K562 (cell line): ENCODE data around the gene SDC3. TPM values are rescaled to one million over a fixed set of nuclear protein-coding genes. Genes with fewer than 3 reads are reported as not detected.

ENCODE experiments used
- CBX3 ChIP-seq, 2 experiments: IDR thresholded peaks; 1 replicate in 1 of 2; 2 replicates in 1 of 2; pipeline ENCODE4 v1.6.1; 2012; ENCODE audit warnings: inconsistent platforms in 2 of 2, low read length in 2 of 2, borderline replicate concordance in 1 of 2, control low read depth in 1 of 2
- CC2D1A ChIP-seq: fragments of 450-650 bp; IDR thresholded peaks from 2 replicates; pipeline ENCODE4 v1.6.1; 2017; ENCODE audit warnings: mild to moderate bottlenecking
- CCNT2 ChIP-seq: IDR thresholded peaks from 2 replicates; pipeline ENCODE4 v1.6.1; 2011; ENCODE audit warnings: borderline replicate concordance, low read depth, mild to moderate bottlenecking, moderate library complexity, mixed read lengths, low read length; ENCODE audit not compliant: insufficient read length; ENCODE audit errors: extremely low read depth
- CHCHD3 ChIP-seq: fragments of 250-450 bp; sonication (Bioruptor Pico); IDR thresholded peaks from 2 replicates; pipeline ENCODE4 v2.1.2; 2022; ENCODE audit warnings: mild to moderate bottlenecking
- CREB1 ChIP-seq, 2 experiments: sonication (generic) in 1 of 2; formaldehyde crosslinking in 1 of 2; IDR thresholded peaks; 2 replicates each; pipeline versions ENCODE4 v1.6.1 to v1.8.0; 2012 to 2022; ENCODE audit warnings: inconsistent platforms in 1 of 2, mild to moderate bottlenecking in 1 of 2, missing genetic modification reagents in 1 of 2, moderate library complexity in 1 of 2
- FOXP4 ChIP-seq: sonication (generic); formaldehyde crosslinking; IDR thresholded peaks from 2 replicates; pipeline ENCODE4 v1.8.0; 2022; ENCODE audit warnings: mild to moderate bottlenecking, missing genetic modification reagents, borderline replicate concordance
- GATA2 ChIP-seq: sonication (generic); formaldehyde crosslinking; IDR thresholded peaks from 2 replicates; pipeline ENCODE4 v1.4.0; 2020; ENCODE audit warnings: mild to moderate bottlenecking, missing genetic modification reagents
- GTF3C2 ChIP-seq: IDR thresholded peaks from 3 replicates; pipeline ENCODE4 v1.6.1; 2011; ENCODE audit warnings: borderline replicate concordance, mild to moderate bottlenecking, moderate library complexity; ENCODE audit not compliant: insufficient read length; ENCODE audit errors: extremely low read depth
- HMG20B ChIP-seq: fragments of 250-450 bp; sonication (Bioruptor Pico); IDR thresholded peaks from 2 replicates; pipeline ENCODE4 v1.5.0; 2021; ENCODE audit warnings: mild to moderate bottlenecking
- L3MBTL2 ChIP-seq: fragments of 450-650 bp; IDR thresholded peaks from 2 replicates; pipeline ENCODE4 v1.6.1; 2016; ENCODE audit warnings: mild to moderate bottlenecking, moderate library complexity
- MAFF ChIP-seq: IDR thresholded peaks from 2 replicates; pipeline ENCODE4 v1.6.1; 2012; ENCODE audit warnings: low read length, improper control_type of control experiment
- MAX ChIP-seq: sonication (generic); formaldehyde crosslinking; IDR thresholded peaks from 2 replicates; pipeline ENCODE4 v1.9.0; 2022; ENCODE audit warnings: mild to moderate bottlenecking, missing genetic modification reagents
- NBN ChIP-seq: fragments of 450-650 bp; IDR thresholded peaks from 2 replicates; pipeline ENCODE4 v1.6.1; 2016; ENCODE audit warnings: low read depth, mild to moderate bottlenecking
- USF2 ChIP-seq: sonication (generic); formaldehyde crosslinking; IDR thresholded peaks from 2 replicates; pipeline ENCODE4 v1.5.0; 2020; ENCODE audit warnings: missing genetic modification reagents
- ZBTB2 ChIP-seq: fragments of 450-650 bp; IDR thresholded peaks from 2 replicates; pipeline ENCODE4 v1.6.1; 2016; ENCODE audit warnings: antibody characterized with exemption
- ZFX ChIP-seq: sonication (generic); formaldehyde crosslinking; IDR thresholded peaks from 2 replicates; pipeline ENCODE4 v1.8.0; 2022; ENCODE audit warnings: mild to moderate bottlenecking, missing genetic modification reagents, moderate library complexity
- polyA plus RNA-seq, 8 experiments: library from polyadenylated mRNA; depleted of rRNA in 4 of 8; stranded (reverse) in 5 of 8; unstranded in 3 of 8; fragments of >200 nt; fragmentation: Nextera tagmentation in 2 of 8; fragmentation: Illumina TruSeq in 1 of 8; extraction: Ambion mirVana in 2 of 8; extraction: Trizol in 1 of 8; gene quantifications; 2 replicates each; pipeline versions ENCODE4 v1.2.1 to v1.2.3, GENCODE V29; 2011 to 2014; ENCODE audit warnings: inconsistent platforms in 1 of 8, missing spikeins in 1 of 8
- total RNA-seq, 7 experiments: library from RNA; depleted of rRNA in 6 of 7; stranded (reverse); fragments of >200 nt in 6 of 7; fragmentation: Illumina TruSeq in 2 of 7; extraction: Trizol in 2 of 7; gene quantifications; 2 replicates each; pipeline versions ENCODE4 v1.2.1 to v1.2.3, GENCODE V29; 2011 to 2021; ENCODE audit warnings: low replicate concordance in 1 of 7

The SDC3 gene
- total and polyA plus RNA-seq, 9 of the 15 experiments (the other 6 are each of a cell fraction or from before 2014, with no cell fraction given) = 0.38 to 44.1 (median 12.1) TPM

- TF ChIP-seq MAX (CRISPR knock-in tag) (peak; percentile 63), CREB1 (IDR thresholded peaks at IDR 0.05) (peak; percentile 56; the same call in 1 of the 2 replicates), CREB1 (CRISPR knock-in tag; IDR thresholded peaks at IDR 0.05) (no peak), USF2 (no peak), CHCHD3 (CRISPR knock-in tag) (no peak), FOXP4 (no peak), CBX3 (IDR thresholded peaks at IDR 0.05; ENCODE audit: borderline replicate concordance in 1 of 2, low read length in 2 of 2) (peak in 1 of 2 experiments; percentile 24; a peak in 1 of 3 replicates), L3MBTL2 (peak; percentile 81), GTF3C2 (no peak), ZBTB2 (peak; percentile 55; the same call in 1 of the 2 replicates), GATA2 (peak; percentile 67), NBN (peak; percentile 97), CC2D1A (peak; percentile 23; the same call in 1 of the 2 replicates), MAFF (peak; percentile 100), ZFX (CRISPR knock-in tag) (peak; percentile 66), CCNT2 (peak; percentile 34), HMG20B (no peak)
Measured at GRCh38 chr1:30919025-30919881, 10.7 kb upstream of the SDC3 start (continued).
